ENCODE measurements around the gene KCNH5. TPM values are rescaled to one million over a fixed set of nuclear protein-coding genes. Genes with fewer than 3 reads are reported as not detected.

The KCNH5 gene, protein sequence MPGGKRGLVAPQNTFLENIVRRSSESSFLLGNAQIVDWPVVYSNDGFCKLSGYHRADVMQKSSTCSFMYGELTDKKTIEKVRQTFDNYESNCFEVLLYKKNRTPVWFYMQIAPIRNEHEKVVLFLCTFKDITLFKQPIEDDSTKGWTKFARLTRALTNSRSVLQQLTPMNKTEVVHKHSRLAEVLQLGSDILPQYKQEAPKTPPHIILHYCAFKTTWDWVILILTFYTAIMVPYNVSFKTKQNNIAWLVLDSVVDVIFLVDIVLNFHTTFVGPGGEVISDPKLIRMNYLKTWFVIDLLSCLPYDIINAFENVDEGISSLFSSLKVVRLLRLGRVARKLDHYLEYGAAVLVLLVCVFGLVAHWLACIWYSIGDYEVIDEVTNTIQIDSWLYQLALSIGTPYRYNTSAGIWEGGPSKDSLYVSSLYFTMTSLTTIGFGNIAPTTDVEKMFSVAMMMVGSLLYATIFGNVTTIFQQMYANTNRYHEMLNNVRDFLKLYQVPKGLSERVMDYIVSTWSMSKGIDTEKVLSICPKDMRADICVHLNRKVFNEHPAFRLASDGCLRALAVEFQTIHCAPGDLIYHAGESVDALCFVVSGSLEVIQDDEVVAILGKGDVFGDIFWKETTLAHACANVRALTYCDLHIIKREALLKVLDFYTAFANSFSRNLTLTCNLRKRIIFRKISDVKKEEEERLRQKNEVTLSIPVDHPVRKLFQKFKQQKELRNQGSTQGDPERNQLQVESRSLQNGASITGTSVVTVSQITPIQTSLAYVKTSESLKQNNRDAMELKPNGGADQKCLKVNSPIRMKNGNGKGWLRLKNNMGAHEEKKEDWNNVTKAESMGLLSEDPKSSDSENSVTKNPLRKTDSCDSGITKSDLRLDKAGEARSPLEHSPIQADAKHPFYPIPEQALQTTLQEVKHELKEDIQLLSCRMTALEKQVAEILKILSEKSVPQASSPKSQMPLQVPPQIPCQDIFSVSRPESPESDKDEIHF
- not detected in 2 replicates for total RNA-seq

GRCh38 chr14:63045234-63045611 is at the start of gene KCNH5:
KCNH5 (minus strand) TSS chr14:63045458; CDS start chr14:63045186, 272 bp downstream.
- DNase-seq (ENCODE audit: low read depth), result no peak
- H3K4me3 ChIP-seq (ENCODE audit: low read depth, low read length), result no peak within 1 kb of the TSS
- TF ChIP-seq, protein P1, sequence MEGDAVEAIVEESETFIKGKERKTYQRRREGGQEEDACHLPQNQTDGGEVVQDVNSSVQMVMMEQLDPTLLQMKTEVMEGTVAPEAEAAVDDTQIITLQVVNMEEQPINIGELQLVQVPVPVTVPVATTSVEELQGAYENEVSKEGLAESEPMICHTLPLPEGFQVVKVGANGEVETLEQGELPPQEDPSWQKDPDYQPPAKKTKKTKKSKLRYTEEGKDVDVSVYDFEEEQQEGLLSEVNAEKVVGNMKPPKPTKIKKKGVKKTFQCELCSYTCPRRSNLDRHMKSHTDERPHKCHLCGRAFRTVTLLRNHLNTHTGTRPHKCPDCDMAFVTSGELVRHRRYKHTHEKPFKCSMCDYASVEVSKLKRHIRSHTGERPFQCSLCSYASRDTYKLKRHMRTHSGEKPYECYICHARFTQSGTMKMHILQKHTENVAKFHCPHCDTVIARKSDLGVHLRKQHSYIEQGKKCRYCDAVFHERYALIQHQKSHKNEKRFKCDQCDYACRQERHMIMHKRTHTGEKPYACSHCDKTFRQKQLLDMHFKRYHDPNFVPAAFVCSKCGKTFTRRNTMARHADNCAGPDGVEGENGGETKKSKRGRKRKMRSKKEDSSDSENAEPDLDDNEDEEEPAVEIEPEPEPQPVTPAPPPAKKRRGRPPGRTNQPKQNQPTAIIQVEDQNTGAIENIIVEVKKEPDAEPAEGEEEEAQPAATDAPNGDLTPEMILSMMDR (conservative IDR thresholded peaks at IDR 0.05; ENCODE audit: low read depth, low read length), result no peak

DNA sequence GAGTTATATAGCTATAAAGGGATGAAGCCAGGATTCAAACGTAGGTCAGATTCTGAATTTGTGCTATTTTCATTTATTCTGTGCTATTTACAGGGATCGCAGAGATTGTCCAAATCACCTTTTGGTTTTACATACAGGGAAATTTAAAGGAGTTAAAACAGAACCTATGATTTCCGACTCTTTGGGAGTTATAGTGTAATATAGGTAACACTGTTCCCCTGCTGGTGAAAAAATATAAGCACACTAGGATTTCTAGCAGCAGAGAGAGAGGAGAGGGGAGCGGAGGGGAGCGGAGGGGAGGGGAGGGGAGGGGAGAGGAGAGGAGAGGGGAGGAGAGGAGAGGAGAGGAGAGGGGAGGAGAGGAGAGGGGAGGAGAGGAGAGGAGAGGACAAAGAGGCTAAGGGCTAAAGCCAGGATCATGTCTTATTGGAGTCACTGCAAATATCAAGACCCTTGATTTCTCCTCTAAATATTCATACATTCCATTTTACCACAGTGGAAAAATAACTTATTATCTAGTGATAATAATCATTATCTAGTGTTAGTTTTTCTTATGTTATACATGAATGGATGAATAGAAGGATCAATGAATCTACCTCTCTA is 46.2 kb upstream of the KCNH5 start:
- no peak for DNase-seq (ENCODE audit: low read depth)
- TF ChIP-seq, protein P1 (conservative IDR thresholded peaks at IDR 0.05; ENCODE audit: low read depth, low read length), result no peak
- no peak overlapping the region for H3K4me3 ChIP-seq (ENCODE audit: low read depth, low read length)

- DNase-seq (ENCODE audit: low read depth), result no peak
- TF ChIP-seq, protein P1 (conservative IDR thresholded peaks at IDR 0.05; ENCODE audit: low read depth, low read length), result no peak
- H3K4me3 ChIP-seq (ENCODE audit: low read depth, low read length), result no peak overlapping the region
Observed at GRCh38 chr14:63088865-63089264, 43.6 kb upstream of the KCNH5 start.

DNA sequence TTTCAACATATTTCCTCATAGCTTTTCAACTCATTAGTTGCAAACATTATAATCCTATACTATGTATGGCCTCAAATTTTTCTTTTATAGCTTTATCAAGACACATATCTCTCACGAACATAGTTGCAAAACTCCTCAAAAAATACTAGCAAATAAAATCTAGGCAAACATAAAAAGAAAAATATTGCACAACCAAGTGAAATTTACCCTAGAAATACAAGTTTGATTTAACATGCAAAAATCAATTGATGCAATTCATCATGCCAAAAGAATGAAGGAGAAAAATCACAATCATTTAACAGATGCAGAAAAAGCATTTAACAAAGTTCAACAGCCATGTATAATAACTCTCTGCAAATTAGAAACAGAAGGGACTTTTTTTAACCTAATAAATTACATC is 33.3 kb upstream of the KCNH5 start:
- TF ChIP-seq, protein P1 (conservative IDR thresholded peaks at IDR 0.05; ENCODE audit: low read depth, low read length), result no peak

GRCh38 chr14:63076488-63076887 is 31.2 kb upstream of the KCNH5 start:
- H3K4me3 ChIP-seq (ENCODE audit: low read depth, low read length), result no peak overlapping the region
- no peak for DNase-seq (ENCODE audit: low read depth)
- TF ChIP-seq, protein P1 (conservative IDR thresholded peaks at IDR 0.05; ENCODE audit: low read depth, low read length), result no peak

More for the DNA sequence above, 33.3 kb upstream of the KCNH5 start:
- DNase-seq (ENCODE audit: low read depth), result no peak
- no peak overlapping the region for H3K4me3 ChIP-seq (ENCODE audit: low read depth, low read length)

DNA sequence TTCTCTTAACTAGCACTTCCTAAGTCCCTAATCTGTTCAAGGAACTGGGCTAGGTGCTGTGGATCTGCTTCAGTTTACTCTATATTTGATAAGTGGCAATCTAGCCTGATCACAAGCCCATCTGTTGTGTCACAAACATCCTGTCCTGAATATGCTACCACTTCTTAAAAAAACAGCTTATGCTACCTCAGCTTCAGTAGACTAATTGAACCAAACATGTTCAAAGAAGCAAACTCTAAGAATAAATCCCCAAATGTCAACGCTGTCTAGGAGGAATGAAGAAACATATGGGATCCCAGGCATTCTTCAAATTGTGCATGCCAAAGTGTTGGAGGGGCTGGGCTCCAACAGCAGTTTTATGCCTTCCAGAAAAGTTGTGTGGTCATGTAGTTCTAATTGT is 10.4 kb upstream of the KCNH5 start:
- H3K4me3 ChIP-seq (ENCODE audit: low read depth, low read length), result no peak overlapping the region
- no peak for DNase-seq (ENCODE audit: low read depth)
- TF ChIP-seq, protein P1 (conservative IDR thresholded peaks at IDR 0.05; ENCODE audit: low read depth, low read length), result no peak
